ENCODE measurements around the gene RNF175. TPM values are rescaled to one million over a fixed set of nuclear protein-coding genes. Genes with fewer than 3 reads are reported as not detected.

Gene RNF175
- total RNA-seq, 1 donor from 2014 or later = 2.2 TPM

DNA sequence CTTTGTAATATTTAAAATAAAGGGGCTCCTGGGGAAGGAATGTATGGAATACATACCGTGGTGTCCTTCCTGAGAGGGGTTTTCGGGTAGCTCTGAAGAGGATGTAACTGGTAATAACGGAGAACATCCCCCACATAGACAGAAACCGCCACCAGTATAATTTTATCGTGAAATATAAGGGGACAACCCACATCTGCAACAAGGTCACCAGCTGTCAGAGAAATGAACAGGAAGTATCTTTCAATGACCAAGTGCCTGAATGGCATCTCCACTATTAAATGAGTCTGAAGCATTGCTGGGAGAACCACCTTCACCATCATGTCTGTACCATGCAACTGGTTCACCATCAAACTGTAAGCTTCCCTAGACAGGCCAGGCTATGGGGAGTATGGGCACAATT lies 31.7 kb downstream of the RNF175 start:
- no peak for DNase-seq (ENCODE audit: extremely low spot score in 2 of 2)
- Histone ChIP-seq H3K27me3 (no peaks in the 10 kb centered on the region), H3K4me1 (no peaks in the 10 kb centered on the region), H3K27ac (no peak overlapping the region), H3K9me3 (no peaks in the 10 kb centered on the region), H3K4me3 (no peak overlapping the region), H3K36me3 (no peaks in the 10 kb centered on the region)
- no peak for TF ChIP-seq CTCF (IDR thresholded peaks at IDR 0.05)
- no peak for TF ChIP-seq POLR2AphosphoS5 (IDR thresholded peaks at IDR 0.05; ENCODE audit: insufficient read depth in 1 of 2, low read depth in 1 of 2)
- TF ChIP-seq POLR2A (IDR thresholded peaks at IDR 0.05) = no peak
- intact Hi-C loops (cut with DNase I) = no loop called here

GRCh38 chr4:153725831-153726154 lies 34.0 kb downstream of the RNF175 start:
- intact Hi-C loops (cut with DNase I) = no loop called here
- H3K4me1 ChIP-seq = no peaks in the 10 kb centered on the region
- H3K4me3 ChIP-seq = no peak overlapping the region
- H3K36me3 ChIP-seq = no peaks in the 10 kb centered on the region
- DNase-seq (ENCODE audit: extremely low spot score in 2 of 2) = no peak
- H3K9me3 ChIP-seq = no peaks in the 10 kb centered on the region
- H3K27me3 ChIP-seq = no peaks in the 10 kb centered on the region
- TF ChIP-seq POLR2A (IDR thresholded peaks at IDR 0.05) = no peak
- no peak for TF ChIP-seq CTCF (IDR thresholded peaks at IDR 0.05)
- TF ChIP-seq POLR2AphosphoS5 (IDR thresholded peaks at IDR 0.05; ENCODE audit: insufficient read depth in 1 of 2, low read depth in 1 of 2) = no peak
- H3K27ac ChIP-seq = no peak overlapping the region

- Histone ChIP-seq H3K27me3 (no peaks in the 10 kb centered on the region), H3K9me3 (no peaks in the 10 kb centered on the region), H3K27ac (no peak overlapping the region), H3K4me1 (no peaks in the 10 kb centered on the region), H3K4me3 (no peak overlapping the region), H3K36me3 (no peaks in the 10 kb centered on the region)
- TF ChIP-seq POLR2A (IDR thresholded peaks at IDR 0.05) = no peak
- TF ChIP-seq CTCF (IDR thresholded peaks at IDR 0.05) = no peak
- intact Hi-C loops (cut with DNase I) = no loop called here
- DNase-seq (ENCODE audit: extremely low spot score in 2 of 2) = no peak
Measured at GRCh38 chr4:153725136-153725830, 34.5 kb downstream of the RNF175 start.

DNA sequence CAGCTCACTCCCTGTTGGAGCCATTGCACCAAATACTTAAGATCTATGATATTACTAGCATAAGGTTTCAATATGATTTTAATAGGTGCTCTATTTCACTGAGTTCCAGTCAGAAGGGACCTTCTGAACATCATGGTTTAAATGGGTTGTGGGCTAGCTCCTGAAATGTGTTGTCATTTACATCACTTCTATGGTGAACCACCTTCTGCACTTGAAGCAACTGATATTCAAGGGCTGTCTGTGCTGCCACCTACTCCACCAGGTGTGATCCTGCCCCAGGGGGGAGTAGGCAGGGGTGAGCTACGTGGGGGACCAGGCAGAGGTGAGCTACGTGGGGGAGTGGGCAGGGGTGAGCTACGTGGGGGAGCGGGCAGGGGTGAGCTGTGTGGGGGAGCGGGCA lies 35.2 kb downstream of the RNF175 start:
- no peak for DNase-seq (ENCODE audit: extremely low spot score in 2 of 2)
- no peaks in the 10 kb centered on the region for H3K9me3 ChIP-seq
- H3K27me3 ChIP-seq = no peaks in the 10 kb centered on the region
- H3K4me3 ChIP-seq = no peak overlapping the region
- H3K4me1 ChIP-seq = no peaks in the 10 kb centered on the region
- no peak overlapping the region for H3K27ac ChIP-seq
- H3K36me3 ChIP-seq = no peaks in the 10 kb centered on the region
- intact Hi-C loops (cut with DNase I) = no loop called here
- TF ChIP-seq POLR2A (IDR thresholded peaks at IDR 0.05) (no peak), CTCF (IDR thresholded peaks at IDR 0.05) (no peak), POLR2AphosphoS5 (IDR thresholded peaks at IDR 0.05; ENCODE audit: insufficient read depth in 1 of 2, low read depth in 1 of 2) (no peak)

DNA sequence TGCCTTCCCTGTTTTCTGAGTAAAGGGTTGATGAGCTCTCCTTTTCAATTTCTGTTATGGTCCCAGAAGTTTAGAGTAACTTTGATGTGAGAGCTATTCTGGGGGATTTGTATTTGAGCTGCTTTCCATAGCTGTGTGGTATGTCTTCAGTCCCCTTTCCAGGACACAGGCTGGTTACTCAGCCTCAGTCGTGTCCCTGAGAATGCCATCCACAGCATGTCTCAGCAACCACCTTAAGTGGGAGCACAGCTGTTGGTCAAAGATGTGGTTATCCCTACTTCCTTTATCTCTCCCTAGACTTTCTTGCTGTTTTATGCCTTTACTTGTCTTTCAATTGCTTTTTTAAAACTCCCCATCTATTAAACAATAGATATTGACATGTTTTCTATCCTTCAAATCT lies 37.8 kb downstream of the RNF175 start:
- Histone ChIP-seq H3K9me3 (no peaks in the 10 kb centered on the region), H3K36me3 (no peaks in the 10 kb centered on the region), H3K27me3 (no peaks in the 10 kb centered on the region), H3K27ac (no peak overlapping the region), H3K4me3 (no peak overlapping the region), H3K4me1 (no peaks in the 10 kb centered on the region)
- no peak for DNase-seq (ENCODE audit: extremely low spot score in 2 of 2)
- intact Hi-C loops (cut with DNase I) = no loop called here
- TF ChIP-seq POLR2A (IDR thresholded peaks at IDR 0.05) (no peak), CTCF (IDR thresholded peaks at IDR 0.05) (no peak), POLR2AphosphoS5 (IDR thresholded peaks at IDR 0.05; ENCODE audit: insufficient read depth in 1 of 2, low read depth in 1 of 2) (no peak)
